Fibroblast of villous mesenchyme (primary cell): ENCODE measurements around the gene DCTN5. TPM values are rescaled to one million over a fixed set of nuclear protein-coding genes. Genes with fewer than 3 reads are reported as not detected.

Experiments
- DNase-seq: peaks from one replicate; pipeline ENCODE4 v3.0.0-alpha.2; 2010; ENCODE audit warnings: low read depth
- H3K4me3 ChIP-seq: 2 replicates; pipeline ENCODE4 v1.5.1; 2011; ENCODE audit warnings: low read depth, mild to moderate bottlenecking, low read length
- total RNA-seq: library from RNA; depleted of rRNA; stranded (reverse); fragments of >200 nt; gene quantifications from 2 replicates; pipeline ENCODE4 v1.2.3, GENCODE V29; 2012
- TF ChIP-seq, protein P1 (sequence below): IDR thresholded peaks from 2 replicates; pipeline ENCODE4 v1.5.1; 2012; ENCODE audit warnings: low read depth, mild to moderate bottlenecking, low read length; ENCODE audit not compliant: insufficient read depth

The DCTN5 gene
- total RNA-seq, 1 donor: 47.1 TPM

DNA sequence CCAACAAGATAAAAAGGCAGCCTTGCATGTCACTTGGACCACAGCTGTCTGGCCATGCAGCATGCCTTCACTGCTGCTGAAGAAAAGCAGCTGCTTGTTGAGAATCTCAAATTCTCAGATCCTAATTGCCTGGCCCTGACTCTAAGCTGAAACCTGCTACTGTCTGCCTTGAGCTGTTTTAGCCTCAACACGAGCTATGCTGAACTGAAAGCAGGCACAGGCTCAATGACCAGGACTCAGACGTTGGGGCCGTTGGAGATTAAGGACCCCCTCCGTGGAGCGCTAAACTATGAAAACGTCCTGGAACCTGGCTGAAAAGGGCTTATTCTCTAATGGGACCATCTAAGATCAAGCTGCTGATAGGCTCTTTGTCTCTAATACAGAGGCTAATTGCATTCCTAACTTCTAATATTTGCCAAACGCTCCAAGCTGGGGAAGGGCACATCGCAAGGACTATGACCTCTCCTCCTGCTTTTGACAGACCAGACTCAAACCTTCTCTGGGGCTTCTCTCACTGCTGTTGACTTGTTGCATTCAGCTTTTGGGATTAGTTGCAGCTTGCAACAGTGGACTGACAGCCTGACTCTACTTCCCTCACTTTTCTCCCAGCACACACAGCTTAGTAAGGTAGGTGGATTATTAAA lies 32.8 kb downstream of the DCTN5 start:
- no peak for DNase-seq
- TF ChIP-seq, protein P1, sequence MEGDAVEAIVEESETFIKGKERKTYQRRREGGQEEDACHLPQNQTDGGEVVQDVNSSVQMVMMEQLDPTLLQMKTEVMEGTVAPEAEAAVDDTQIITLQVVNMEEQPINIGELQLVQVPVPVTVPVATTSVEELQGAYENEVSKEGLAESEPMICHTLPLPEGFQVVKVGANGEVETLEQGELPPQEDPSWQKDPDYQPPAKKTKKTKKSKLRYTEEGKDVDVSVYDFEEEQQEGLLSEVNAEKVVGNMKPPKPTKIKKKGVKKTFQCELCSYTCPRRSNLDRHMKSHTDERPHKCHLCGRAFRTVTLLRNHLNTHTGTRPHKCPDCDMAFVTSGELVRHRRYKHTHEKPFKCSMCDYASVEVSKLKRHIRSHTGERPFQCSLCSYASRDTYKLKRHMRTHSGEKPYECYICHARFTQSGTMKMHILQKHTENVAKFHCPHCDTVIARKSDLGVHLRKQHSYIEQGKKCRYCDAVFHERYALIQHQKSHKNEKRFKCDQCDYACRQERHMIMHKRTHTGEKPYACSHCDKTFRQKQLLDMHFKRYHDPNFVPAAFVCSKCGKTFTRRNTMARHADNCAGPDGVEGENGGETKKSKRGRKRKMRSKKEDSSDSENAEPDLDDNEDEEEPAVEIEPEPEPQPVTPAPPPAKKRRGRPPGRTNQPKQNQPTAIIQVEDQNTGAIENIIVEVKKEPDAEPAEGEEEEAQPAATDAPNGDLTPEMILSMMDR: no peak
- no peak overlapping the region for H3K4me3 ChIP-seq

GRCh38 chr16:23676924-23677480 lies 35.7 kb downstream of the DCTN5 start:
- DNase-seq: no peak
- H3K4me3 ChIP-seq: no peak overlapping the region
- TF ChIP-seq, protein P1: no peak

DNA sequence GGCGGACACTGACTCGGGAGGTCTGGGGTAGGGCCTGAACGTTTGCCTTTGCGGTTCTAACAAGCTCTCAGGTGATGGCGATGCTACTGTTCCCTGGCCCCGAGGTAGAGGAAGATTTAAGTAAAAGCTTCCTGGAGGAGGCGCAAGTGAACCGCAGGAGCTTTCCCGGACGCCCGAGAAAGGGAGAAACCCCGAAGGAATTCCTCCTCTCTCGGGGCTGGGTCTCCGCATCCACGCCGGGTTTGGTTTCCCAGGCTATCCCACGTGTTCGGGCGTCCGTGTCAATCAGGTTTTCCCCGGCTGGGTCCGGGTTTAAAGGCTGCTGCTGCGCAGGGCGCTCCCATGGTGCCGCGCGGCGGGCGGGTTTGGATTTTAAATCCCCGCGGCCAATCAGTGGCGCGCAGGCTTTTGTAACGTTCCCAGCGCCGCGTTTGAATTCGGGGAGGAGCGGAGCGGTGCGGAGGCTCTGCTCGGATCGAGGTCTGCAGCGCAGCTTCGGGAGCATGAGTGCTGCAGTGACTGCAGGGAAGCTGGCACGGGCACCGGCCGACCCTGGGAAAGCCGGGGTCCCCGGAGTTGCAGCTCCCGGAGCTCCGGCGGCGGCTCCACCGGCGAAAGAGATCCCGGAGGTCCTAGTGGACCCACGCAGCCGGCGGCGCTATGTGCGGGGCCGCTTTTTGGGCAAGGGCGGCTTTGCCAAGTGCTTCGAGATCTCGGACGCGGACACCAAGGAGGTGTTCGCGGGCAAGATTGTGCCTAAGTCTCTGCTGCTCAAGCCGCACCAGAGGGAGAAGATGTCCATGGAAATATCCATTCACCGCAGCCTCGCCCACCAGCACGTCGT lies 37.4 kb downstream of the DCTN5 start, which contains the start of gene PLK1:
PLK1 (plus strand) TSS at position 460 of the 844 bp plus-strand sequence; CDS start at position 504, 44 bp downstream.
- peak; percentile 81 for DNase-seq
- peak within 1 kb of the TSS; percentile 75 for H3K4me3 ChIP-seq
- TF ChIP-seq, protein P1: peak; percentile 59

DNA sequence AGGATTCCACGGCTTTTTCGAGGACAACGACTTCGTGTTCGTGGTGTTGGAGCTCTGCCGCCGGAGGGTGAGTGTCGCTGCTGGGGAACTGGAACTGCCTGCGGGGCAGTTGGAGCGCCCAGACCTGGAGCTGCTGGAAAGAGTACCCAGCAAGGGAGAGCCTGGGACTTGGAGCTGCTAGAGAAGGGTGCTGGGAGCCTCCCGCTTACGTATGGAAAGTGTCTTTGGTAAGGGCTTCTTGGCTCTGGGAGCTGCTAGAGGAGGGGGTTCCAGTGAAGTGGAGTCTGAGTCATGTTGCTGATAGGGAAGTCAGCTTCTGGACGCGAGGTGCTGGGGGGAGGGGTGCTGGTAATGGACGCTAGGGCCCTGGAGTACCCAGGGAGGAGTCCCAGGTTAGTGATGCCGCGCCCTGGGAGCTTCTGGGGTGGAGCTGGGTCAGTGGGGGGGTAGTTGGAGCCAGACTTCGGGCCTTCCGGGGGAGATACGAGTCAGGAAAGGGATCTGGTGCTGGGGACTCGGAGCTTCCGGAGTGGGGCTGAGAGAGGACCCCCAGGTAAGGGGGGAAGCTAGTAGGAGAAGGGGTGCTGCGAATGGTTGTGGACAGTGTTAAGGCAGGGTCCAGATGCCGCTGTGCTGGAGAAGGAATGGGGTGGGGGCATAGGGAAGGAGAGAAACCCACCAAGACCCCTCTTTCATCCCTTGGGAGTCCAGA lies 38.2 kb downstream of the DCTN5 start:
- TF ChIP-seq, protein P1: no peak
- peak; percentile 56 for DNase-seq
- H3K4me3 ChIP-seq: peak overlapping the region; percentile 75

GRCh38 chr16:23679986-23680336 lies 38.7 kb downstream of the DCTN5 start:
- DNase-seq: no peak
- peak overlapping the region; percentile 75 for H3K4me3 ChIP-seq
- TF ChIP-seq, protein P1: no peak

GRCh38 chr16:23682181-23682580 lies 40.9 kb downstream of the DCTN5 start:
- no peak overlapping the region for H3K4me3 ChIP-seq
- TF ChIP-seq, protein P1: no peak
- peak; percentile 67 for DNase-seq
